Brain pericyte (primary cell): Measurements from ENCODE around the gene OSCP1.
A peak's percentile ranks its signal among the peaks of the same experiment; 100 is the strongest.

Experiments
- DNase-seq: peaks from one replicate; pipeline ENCODE4 v3.0.0-alpha.2; 2012; ENCODE audit warnings: low read depth, low spot score

OSCP1 gene

DNA sequence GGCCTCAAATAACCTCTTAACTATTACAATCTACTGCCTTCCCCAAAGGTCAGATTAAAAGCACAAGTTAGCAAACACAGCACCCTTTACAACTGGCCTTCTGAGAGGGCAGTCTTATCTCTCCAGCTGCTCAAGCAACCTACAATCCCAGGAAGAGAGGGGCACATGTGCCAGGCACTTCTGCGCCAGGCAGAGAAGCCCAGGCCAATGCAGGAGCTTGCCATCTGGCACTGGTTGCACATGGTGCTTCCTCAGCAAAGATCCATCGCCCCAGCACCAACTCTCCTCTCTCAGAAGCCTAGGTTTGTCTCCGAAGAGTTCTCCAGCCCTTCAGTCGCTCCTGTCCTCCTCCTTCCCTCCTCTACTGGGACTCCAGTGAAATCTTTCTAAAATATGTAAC, 67.0 kb downstream of the OSCP1 start:
- DNase-seq = no peak

DNA sequence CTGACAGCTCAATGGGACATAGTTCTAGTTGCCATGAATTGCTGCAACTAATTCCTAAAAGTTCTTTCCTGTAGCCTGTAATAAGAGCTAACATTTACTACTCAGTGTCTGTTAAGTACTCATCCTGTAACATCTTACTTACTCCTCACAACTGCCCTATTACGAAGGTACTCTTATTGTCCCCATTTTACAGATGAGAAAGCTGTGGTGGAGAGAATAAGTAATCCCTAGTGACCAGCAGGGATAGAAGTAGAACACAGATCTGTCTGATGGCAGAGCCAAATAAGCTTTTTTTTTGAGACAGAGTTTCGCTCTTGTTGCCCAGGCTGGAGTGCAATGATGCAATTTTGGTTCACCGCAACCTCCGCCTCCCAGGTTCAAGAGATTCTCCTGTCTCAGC, 67.6 kb downstream of the OSCP1 start:
- no peak for DNase-seq

DNA sequence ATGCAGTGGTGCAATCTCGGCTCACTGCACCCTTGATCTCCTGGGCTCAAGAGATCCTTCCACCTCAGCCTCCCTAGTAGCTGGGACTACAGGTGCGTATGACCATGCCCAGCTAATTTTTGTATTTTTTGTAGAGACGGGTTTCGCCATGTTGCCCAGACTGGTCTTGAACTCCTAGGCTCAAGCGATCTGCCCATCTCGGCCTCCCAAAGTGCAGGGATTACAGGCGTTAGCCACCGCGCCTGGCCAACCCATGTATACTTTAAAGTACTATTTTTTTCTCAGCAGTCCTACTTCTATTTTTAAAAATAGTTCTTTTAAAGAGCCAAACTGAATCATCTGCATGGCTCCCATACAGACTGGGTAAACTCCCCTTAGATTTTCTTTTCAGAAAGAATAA, 68.0 kb downstream of the OSCP1 start:
- no peak for DNase-seq

- no peak for DNase-seq
Observed at GRCh38 chr1:36381405-36381804, 68.8 kb downstream of the OSCP1 start.

GRCh38 chr1:36380782-36381181, 69.5 kb downstream of the OSCP1 start:
- no peak for DNase-seq

- no peak for DNase-seq
Observed at GRCh38 chr1:36380143-36380619, 70.1 kb downstream of the OSCP1 start.

GRCh38 chr1:36377791-36378492, 72.3 kb downstream of the OSCP1 start:
- no peak for DNase-seq

DNA sequence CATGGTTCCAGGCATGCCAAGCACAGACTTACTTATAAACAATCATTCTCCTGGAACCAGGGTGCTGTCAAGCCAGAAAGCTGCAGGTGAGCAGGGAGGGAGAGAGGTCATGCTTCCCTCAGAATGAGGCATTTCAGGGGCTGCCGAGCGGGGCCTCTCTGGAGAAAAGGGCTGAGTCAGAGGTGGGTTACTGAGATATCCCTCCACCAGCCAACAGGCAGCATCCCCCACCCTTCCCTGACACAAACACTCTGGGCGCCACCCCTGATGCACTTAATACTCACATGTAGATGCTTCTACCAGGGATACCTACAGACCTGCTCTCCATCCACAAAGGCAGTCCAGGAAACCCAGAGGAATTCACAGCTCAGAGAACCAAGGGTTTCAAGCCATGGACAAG, 77.6 kb downstream of the OSCP1 start:
- DNase-seq = no peak

DNA sequence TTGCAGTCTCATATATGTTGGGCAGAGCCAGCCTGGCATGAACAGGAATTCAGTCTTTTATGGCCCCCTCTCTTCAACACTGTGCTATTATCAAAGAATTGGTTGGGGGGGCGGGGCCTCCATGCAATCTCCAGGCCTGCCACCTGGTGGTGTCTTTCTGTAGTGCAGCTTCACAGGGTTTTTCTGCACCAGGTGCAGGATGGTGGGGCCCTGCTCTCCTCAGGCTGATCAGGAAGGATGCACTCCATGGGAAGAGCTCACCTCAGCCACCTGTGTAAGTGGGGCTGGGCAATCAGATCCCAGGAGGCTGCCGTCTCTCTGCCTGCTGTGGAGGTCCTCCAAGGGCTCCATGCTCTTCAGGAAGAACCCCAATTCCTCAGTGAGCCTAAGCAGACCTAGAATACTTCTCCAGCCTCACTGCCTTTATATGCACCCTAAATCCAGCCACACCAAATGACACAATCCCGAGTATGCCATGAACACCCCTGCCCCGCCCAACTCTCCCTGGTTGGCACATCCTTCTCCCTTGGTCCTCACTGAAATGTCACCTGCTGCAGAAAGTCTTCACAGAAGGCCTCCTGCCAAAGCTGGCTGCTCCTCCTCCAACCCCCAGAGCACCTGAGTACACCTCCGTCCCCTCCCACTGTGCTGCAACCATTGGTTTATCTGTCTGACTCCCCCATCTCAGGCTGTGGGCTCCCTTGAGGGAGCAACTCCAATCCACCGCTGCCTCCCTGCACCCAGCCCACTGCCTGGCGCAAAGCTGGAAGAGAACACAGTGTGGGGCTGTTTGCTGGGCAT, 81.0 kb downstream of the OSCP1 start:
- peak; percentile 36 for DNase-seq
